ENCODE measurements around the gene DCAF6.

- no peak for TF ChIP-seq CTCF (IDR thresholded peaks at IDR 0.05; ENCODE audit: low read depth, low read length)
- TF ChIP-seq EZH2phosphoT487 (IDR thresholded peaks at IDR 0.05; ENCODE audit: low read depth): no peak
These were observed at the start of gene DCAF6 for GRCh38 chr1:167936068-167936929.
